ENCODE results near the gene LNX2. TPM values are rescaled to one million over a fixed set of nuclear protein-coding genes. Genes with fewer than 3 reads are reported as not detected.

LNX2 gene
- total and polyA plus RNA-seq, 2 donors (not counting 1 experiment from before 2014, with no cell fraction given) = 2.9 to 10.9 TPM

DNA sequence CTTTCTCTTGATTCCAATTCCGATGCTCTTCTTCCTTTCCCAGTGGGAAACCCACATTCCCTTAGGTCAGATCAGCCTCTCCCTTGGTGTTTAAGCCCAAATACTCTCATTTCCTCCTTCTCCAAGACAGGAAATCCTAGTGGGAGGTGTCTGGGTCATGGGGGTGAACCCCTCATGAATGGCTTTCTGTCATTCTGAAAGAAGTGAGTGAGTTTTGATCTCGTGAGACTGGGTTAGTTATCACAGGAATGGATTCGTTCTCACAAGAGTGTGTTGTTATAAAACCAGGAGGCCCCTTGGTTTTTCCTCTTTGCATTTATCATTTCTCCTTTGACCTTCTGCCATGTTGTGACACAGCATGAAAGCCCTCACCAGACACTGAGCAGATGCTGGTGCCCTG lies 93.8 kb downstream of the LNX2 start:
- H3K27ac Mint-ChIP-seq = no peak overlapping the region
- no CpG with 5 or more reads among the region's 3 CpGs for WGBS (ENCODE audit: insufficient coverage)
- CTCF ChIA-PET = no interaction called here

More for the DNA sequence above, 93.8 kb downstream of the LNX2 start:
- Histone ChIP-seq H3K4me2 (replicated peaks; ENCODE audit: low read depth, low read length, poor library complexity, severe bottlenecking) (no peak overlapping the region), H3K9ac (ENCODE audit: low read length) (no peak overlapping the region), H3K27me3 (replicated peaks in 1 of 4; ENCODE audit: control extremely low read depth in 1 of 4, control insufficient read depth in 3 of 4, insufficient read depth in 4 of 4, low read length in 3 of 4) (peaks cover 0 to 7% (median 2%) of the 10 kb centered on the region in 4 experiments), H2AFZ (ENCODE audit: insufficient read depth, low read depth, low read length, poor library complexity, severe bottlenecking) (no peak overlapping the region), H3K79me2 (ENCODE audit: control insufficient read depth, insufficient read depth, low read length) (no peaks in the 10 kb centered on the region), H3K4me3 (ENCODE audit: control extremely low read depth in 1 of 5, extremely low read depth in 1 of 5, insufficient read depth in 1 of 5, low read depth in 2 of 5, low read length in 4 of 5) (no peak overlapping the region), H3K36me3 (replicated peaks in 1 of 2; ENCODE audit: control extremely low read depth in 1 of 2, control insufficient read depth in 1 of 2, extremely low read depth in 1 of 2, insufficient read depth in 2 of 2, low read length in 1 of 2) (no peaks in the 10 kb centered on the region), H3K9me3 (ENCODE audit: control extremely low read depth in 1 of 3, control insufficient read depth in 2 of 3, insufficient read depth in 1 of 3, low read length in 2 of 3) (peaks cover 0 to 11% (median 0%) of the 10 kb centered on the region in 3 donors), H4K20me1 (ENCODE audit: control insufficient read depth, insufficient read depth, low read length, poor library complexity, severe bottlenecking) (no peaks in the 10 kb centered on the region), H3K27ac (ENCODE audit: low read length in 2 of 2) (no peak overlapping the region), H3K4me1 (ENCODE audit: control insufficient read depth in 2 of 2, insufficient read depth in 2 of 2, low read length in 2 of 2) (peaks cover 14 to 21% of the 10 kb centered on the region in 2 donors)
- Mint-ChIP-seq H3K27me3 (no peaks in the 10 kb centered on the region), H3K9me3 (ENCODE audit: insufficient read depth) (no peaks in the 10 kb centered on the region), H3K4me3 (no peak overlapping the region), H3K4me1 (peaks cover 31% of the 10 kb centered on the region)
- TF ChIP-seq EZH2 (IDR thresholded peaks at IDR 0.05; ENCODE audit: borderline replicate concordance, insufficient read depth, low read depth, low read length, poor library complexity, severe bottlenecking) = no peak
- TF ChIP-seq, protein P1, sequence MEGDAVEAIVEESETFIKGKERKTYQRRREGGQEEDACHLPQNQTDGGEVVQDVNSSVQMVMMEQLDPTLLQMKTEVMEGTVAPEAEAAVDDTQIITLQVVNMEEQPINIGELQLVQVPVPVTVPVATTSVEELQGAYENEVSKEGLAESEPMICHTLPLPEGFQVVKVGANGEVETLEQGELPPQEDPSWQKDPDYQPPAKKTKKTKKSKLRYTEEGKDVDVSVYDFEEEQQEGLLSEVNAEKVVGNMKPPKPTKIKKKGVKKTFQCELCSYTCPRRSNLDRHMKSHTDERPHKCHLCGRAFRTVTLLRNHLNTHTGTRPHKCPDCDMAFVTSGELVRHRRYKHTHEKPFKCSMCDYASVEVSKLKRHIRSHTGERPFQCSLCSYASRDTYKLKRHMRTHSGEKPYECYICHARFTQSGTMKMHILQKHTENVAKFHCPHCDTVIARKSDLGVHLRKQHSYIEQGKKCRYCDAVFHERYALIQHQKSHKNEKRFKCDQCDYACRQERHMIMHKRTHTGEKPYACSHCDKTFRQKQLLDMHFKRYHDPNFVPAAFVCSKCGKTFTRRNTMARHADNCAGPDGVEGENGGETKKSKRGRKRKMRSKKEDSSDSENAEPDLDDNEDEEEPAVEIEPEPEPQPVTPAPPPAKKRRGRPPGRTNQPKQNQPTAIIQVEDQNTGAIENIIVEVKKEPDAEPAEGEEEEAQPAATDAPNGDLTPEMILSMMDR (IDR thresholded peaks at IDR 0.05) = no peak
- no peak for ATAC-seq (ENCODE audit: low read depth)
- intact Hi-C loops (cut with micrococcal nuclease) = no loop called here
- POLR2A ChIA-PET = interaction anchor here (0.5 kb wide), 1 partner anchor 94 kb away, joined by 4 read pairs; the partner anchor contains the start of gene LNX2
- no peak for DNase-seq
